HG02763 (cell line): Measurements from ENCODE around the gene CD38.

Experiments
- ATAC-seq: cut with Tn5 transposase; IDR thresholded peaks from one replicate; pipeline ENCODE4 v1.9.1; 2021; ENCODE audit warnings: mild to moderate bottlenecking, moderate library complexity; ENCODE audit not compliant: unreplicated experiment

CD38 gene

GRCh38 chr4:15894921-15895916, 117.1 kb downstream of the CD38 start:
- ATAC-seq: no peak

GRCh38 chr4:15897577-15897976, 119.4 kb downstream of the CD38 start:
- ATAC-seq: no peak

- no peak for ATAC-seq
Measured at GRCh38 chr4:15898902-15899301, 120.8 kb downstream of the CD38 start.

- ATAC-seq: no peak
Measured at GRCh38 chr4:15899511-15899910, 121.4 kb downstream of the CD38 start.

GRCh38 chr4:15901007-15901406, 122.9 kb downstream of the CD38 start:
- ATAC-seq: no peak

- ATAC-seq: no peak
Measured at GRCh38 chr4:15901998-15902397, 123.9 kb downstream of the CD38 start.

GRCh38 chr4:15902746-15903145, 124.6 kb downstream of the CD38 start:
- ATAC-seq: no peak
